GM18858 (cell line): ENCODE data around the gene SNX25.
A peak's percentile ranks its signal among the peaks of the same experiment; 100 is the strongest.

Experiments
- ATAC-seq: cut with Tn5 transposase; IDR thresholded peaks from one replicate; pipeline ENCODE4 v1.9.1; 2021; ENCODE audit not compliant: unreplicated experiment

The SNX25 gene

GRCh38 chr4:185398618-185399017 lies 189.2 kb downstream of the SNX25 start:
- ATAC-seq, result no peak

- ATAC-seq, result no peak
Observed at GRCh38 chr4:185399466-185399865, 190.1 kb downstream of the SNX25 start.

GRCh38 chr4:185404031-185404430 lies 194.6 kb downstream of the SNX25 start:
- ATAC-seq, result no peak

GRCh38 chr4:185405296-185405999 lies 196.1 kb downstream of the SNX25 start:
- ATAC-seq, result peak; percentile 66

GRCh38 chr4:185408432-185408831 lies 199.0 kb downstream of the SNX25 start:
- no peak for ATAC-seq

GRCh38 chr4:185411849-185412248 lies 202.5 kb downstream of the SNX25 start:
- no peak for ATAC-seq

- ATAC-seq, result no peak
Observed at GRCh38 chr4:185412412-185412811, 203.0 kb downstream of the SNX25 start.
